Fibroblast of mammary gland (primary cell): Measurements from ENCODE around the gene TBXA2R.
"Not testable (repeated sequence)": the region's sequence is repeated elsewhere in the genome, so short reads cannot be mapped to it uniquely, and the experiment has no call there.

Experiments used
- DNase-seq: peaks from one replicate; pipeline ENCODE4 v3.0.0-alpha.2; 2010; ENCODE audit warnings: low read depth
- H3K4me3 ChIP-seq: 2 replicates; pipeline ENCODE4 v1.5.1; 2011; ENCODE audit warnings: low read depth, mild to moderate bottlenecking, low read length, moderate library complexity; ENCODE audit not compliant: control insufficient read depth
- CTCF ChIP-seq: conservative IDR thresholded peaks from 2 replicates; pipeline ENCODE4 v1.5.1; 2011; ENCODE audit warnings: low read depth, low read length, inconsistent platforms; ENCODE audit not compliant: control insufficient read depth, insufficient read depth

TBXA2R gene

GRCh38 chr19:3585301-3586126, 21.2 kb downstream of the TBXA2R start, which contains the start of gene GIPC3:
Gene GIPC3 (plus strand): TSS chr19:3585478. CDS start chr19:3585598, 120 bp downstream.
- TF ChIP-seq CTCF = no peak
- DNase-seq = no peak
- no peak within 1 kb of the TSS for H3K4me3 ChIP-seq

- DNase-seq, H3K4me3 ChIP-seq: not testable (repeated sequence)
Measured at GRCh38 chr19:3584036-3584802, 22.5 kb downstream of the TBXA2R start.

GRCh38 chr19:3581792-3582191, 24.9 kb downstream of the TBXA2R start:
- DNase-seq = not testable (repeated sequence)

GRCh38 chr19:3580156-3580934, 26.3 kb downstream of the TBXA2R start:
- TF ChIP-seq CTCF = no peak
- H3K4me3 ChIP-seq = no peak overlapping the region
- DNase-seq = peak; percentile 98

More at GRCh38 chr19:3581792-3582191, 24.9 kb downstream of the TBXA2R start:
- not testable (repeated sequence) for H3K4me3 ChIP-seq

GRCh38 chr19:3578390-3578789, 28.3 kb downstream of the TBXA2R start:
- H3K4me3 ChIP-seq = no peak overlapping the region
- DNase-seq = no peak
- no peak for TF ChIP-seq CTCF

- DNase-seq = no peak
- H3K4me3 ChIP-seq = no peak overlapping the region
- no peak for TF ChIP-seq CTCF
Measured at GRCh38 chr19:3577723-3578344, 28.8 kb downstream of the TBXA2R start.

GRCh38 chr19:3576696-3577443, 29.8 kb downstream of the TBXA2R start:
- TF ChIP-seq CTCF = no peak
- peak overlapping the region; percentile 6 for H3K4me3 ChIP-seq
- DNase-seq = peak; percentile 79
